HEK293 (cell line): ENCODE data around the gene DCST2.

Experiments used
- CTCF ChIA-PET: fragments of 350-600 bp; formaldehyde crosslinking; extraction: SDS; loops from one replicate; lab custom pipeline; 2021; ENCODE audit warnings: antibody characterized with exemption; lab: Yijun Ruan, JAX
- POLR2A ChIA-PET: fragments of 300-600 bp; formaldehyde crosslinking; extraction: SDS; loops from one replicate; lab custom pipeline; 2020; ENCODE audit warnings: antibody characterized with exemption, inconsistent platforms; lab: Yijun Ruan, JAX
- H3K27ac ChIP-seq: fragments of 200-500 bp; sonication (Bioruptor generic); 2 replicates; pipeline ENCODE4 v1.5.1; 2014; ENCODE audit warnings: low read depth, low read length, control low read depth, inconsistent platforms; ENCODE audit errors: extremely low read depth
- H3K36me3 ChIP-seq, 2 experiments: fragments of 200-500 bp in 1 of 2; sonication (Bioruptor generic) in 1 of 2; 1 replicate in 1 of 2; 2 replicates in 1 of 2; pipeline ENCODE4 v1.5.1; 2014 to 2017; ENCODE audit warnings: inconsistent platforms in 2 of 2, low read length in 2 of 2; ENCODE audit not compliant: control insufficient read depth in 2 of 2, insufficient read depth in 1 of 2
- H3K4me1 ChIP-seq: fragments of 200-500 bp; sonication (Bioruptor generic); 2 replicates; pipeline ENCODE4 v1.5.1; 2014; ENCODE audit warnings: mild to moderate bottlenecking, low read length, inconsistent platforms; ENCODE audit not compliant: control insufficient read depth, insufficient read depth
- H3K4me3 ChIP-seq: 2 replicates; pipeline ENCODE4 v1.5.1; 2011; ENCODE audit warnings: low read depth, mild to moderate bottlenecking, control low read depth, low read length, moderate library complexity
- H3K9me3 ChIP-seq: fragments of 200-500 bp; sonication (Bioruptor generic); 2 replicates; pipeline ENCODE4 v1.5.1; 2014; ENCODE audit warnings: low read depth, low read length, inconsistent platforms; ENCODE audit not compliant: control insufficient read depth, insufficient read depth
- BCL11A ChIP-seq: fragments of 450-650 bp; formaldehyde crosslinking; IDR thresholded peaks from 2 replicates; pipeline ENCODE4 v1.5.1; 2016; ENCODE audit warnings: low read depth, missing biosample characterization, missing genetic modification characterization
- GLIS2 ChIP-seq: fragments of 450-650 bp; formaldehyde crosslinking; IDR thresholded peaks from 2 replicates; pipeline ENCODE4 v1.5.1; 2016; ENCODE audit warnings: missing biosample characterization, missing genetic modification characterization
- KLF1 ChIP-seq: fragments of 450-650 bp; formaldehyde crosslinking; IDR thresholded peaks from 2 replicates; pipeline ENCODE4 v1.5.1; 2016; ENCODE audit warnings: missing biosample characterization, missing genetic modification characterization
- KLF16 ChIP-seq: fragments of 450-650 bp; formaldehyde crosslinking; IDR thresholded peaks from 2 replicates; pipeline ENCODE4 v1.5.1; 2017; ENCODE audit warnings: missing biosample characterization, missing genetic modification characterization
- KLF8 ChIP-seq: fragments of 450-650 bp; formaldehyde crosslinking; IDR thresholded peaks from 2 replicates; pipeline ENCODE4 v1.5.1; 2016; ENCODE audit warnings: missing biosample characterization, missing genetic modification characterization
- SP2 ChIP-seq: fragments of 450-650 bp; formaldehyde crosslinking; IDR thresholded peaks from 2 replicates; pipeline ENCODE4 v1.5.1; 2016; ENCODE audit warnings: missing biosample characterization, missing genetic modification characterization
- SP3 ChIP-seq: fragments of 450-650 bp; formaldehyde crosslinking; IDR thresholded peaks from 2 replicates; pipeline ENCODE4 v1.5.1; 2016; ENCODE audit warnings: missing biosample characterization, missing genetic modification characterization
- ZBTB10 ChIP-seq: fragments of 450-650 bp; formaldehyde crosslinking; IDR thresholded peaks from 2 replicates; pipeline ENCODE4 v1.5.1; 2016; ENCODE audit warnings: missing biosample characterization, missing genetic modification characterization
- ZBTB20 ChIP-seq: fragments of 450-650 bp; formaldehyde crosslinking; IDR thresholded peaks from 2 replicates; pipeline ENCODE4 v1.5.1; 2016; ENCODE audit warnings: missing biosample characterization, missing genetic modification characterization
- ZBTB48 ChIP-seq: fragments of 450-650 bp; formaldehyde crosslinking; IDR thresholded peaks from 2 replicates; pipeline ENCODE4 v1.5.1; 2016; ENCODE audit warnings: missing biosample characterization, missing genetic modification characterization
- ZBTB8A ChIP-seq: fragments of 450-650 bp; formaldehyde crosslinking; IDR thresholded peaks from 2 replicates; pipeline ENCODE4 v1.5.1; 2016; ENCODE audit warnings: missing biosample characterization, missing genetic modification characterization
- ZFP37 ChIP-seq: fragments of 450-650 bp; formaldehyde crosslinking; IDR thresholded peaks from 2 replicates; pipeline ENCODE4 v1.5.1; 2016; ENCODE audit warnings: missing biosample characterization, missing genetic modification characterization
- ZIC2 ChIP-seq: fragments of 450-650 bp; formaldehyde crosslinking; IDR thresholded peaks from 2 replicates; pipeline ENCODE4 v1.5.1; 2016; ENCODE audit warnings: missing biosample characterization, missing genetic modification characterization
- ZNF121 ChIP-seq: fragments of 450-650 bp; formaldehyde crosslinking; IDR thresholded peaks from 2 replicates; pipeline ENCODE4 v1.5.1; 2016; ENCODE audit warnings: missing biosample characterization, missing genetic modification characterization
- ZNF157 ChIP-seq: fragments of 450-650 bp; formaldehyde crosslinking; IDR thresholded peaks from 2 replicates; pipeline ENCODE4 v1.5.1; 2016; ENCODE audit warnings: missing biosample characterization, missing genetic modification characterization
- ZNF239 ChIP-seq: fragments of 450-650 bp; formaldehyde crosslinking; IDR thresholded peaks from 2 replicates; pipeline ENCODE4 v1.5.1; 2016; ENCODE audit warnings: missing biosample characterization, missing genetic modification characterization
- ZNF391 ChIP-seq: fragments of 450-650 bp; formaldehyde crosslinking; IDR thresholded peaks from 2 replicates; pipeline ENCODE4 v1.5.1; 2016; ENCODE audit warnings: low read depth, missing biosample characterization, missing genetic modification characterization, borderline replicate concordance
- ZNF398 ChIP-seq: fragments of 450-650 bp; formaldehyde crosslinking; IDR thresholded peaks from 2 replicates; pipeline ENCODE4 v1.5.1; 2017; ENCODE audit warnings: missing biosample characterization, missing genetic modification characterization
- ZNF404 ChIP-seq: fragments of 450-650 bp; formaldehyde crosslinking; IDR thresholded peaks from 2 replicates; pipeline ENCODE4 v1.5.1; 2017; ENCODE audit warnings: missing biosample characterization, missing genetic modification characterization
- ZNF449 ChIP-seq: fragments of 450-650 bp; formaldehyde crosslinking; IDR thresholded peaks from 2 replicates; pipeline ENCODE4 v1.5.1; 2017; ENCODE audit warnings: missing biosample characterization, mild to moderate bottlenecking, missing genetic modification characterization, moderate library complexity
- ZNF48 ChIP-seq: fragments of 450-650 bp; formaldehyde crosslinking; IDR thresholded peaks from 2 replicates; pipeline ENCODE4 v1.5.1; 2016; ENCODE audit warnings: missing biosample characterization, missing genetic modification characterization
- ZNF501 ChIP-seq: fragments of 450-650 bp; formaldehyde crosslinking; IDR thresholded peaks from 2 replicates; pipeline ENCODE4 v1.5.1; 2016; ENCODE audit warnings: missing biosample characterization, missing genetic modification characterization
- ZNF514 ChIP-seq: fragments of 450-650 bp; formaldehyde crosslinking; IDR thresholded peaks from 2 replicates; pipeline ENCODE4 v1.5.1; 2016; ENCODE audit warnings: missing biosample characterization, missing genetic modification characterization
- ZNF548 ChIP-seq: fragments of 450-650 bp; formaldehyde crosslinking; IDR thresholded peaks from 2 replicates; pipeline ENCODE4 v1.5.1; 2016; ENCODE audit warnings: missing biosample characterization, missing genetic modification characterization
- ZNF629 ChIP-seq: fragments of 450-650 bp; formaldehyde crosslinking; IDR thresholded peaks from 2 replicates; pipeline ENCODE4 v1.5.1; 2017; ENCODE audit warnings: missing biosample characterization, missing genetic modification characterization
- ZNF660 ChIP-seq: fragments of 450-650 bp; IDR thresholded peaks from 2 replicates; pipeline ENCODE4 v1.5.1; 2018; ENCODE audit warnings: missing biosample characterization, mild to moderate bottlenecking, missing genetic modification characterization
- ZNF777 ChIP-seq: fragments of 450-650 bp; formaldehyde crosslinking; IDR thresholded peaks from 2 replicates; pipeline ENCODE4 v1.5.1; 2017; ENCODE audit warnings: missing biosample characterization, missing genetic modification characterization, borderline replicate concordance
- ZNF785 ChIP-seq: fragments of 450-650 bp; formaldehyde crosslinking; IDR thresholded peaks from 2 replicates; pipeline ENCODE4 v1.5.1; 2016; ENCODE audit warnings: missing biosample characterization, missing genetic modification characterization
- ZNF792 ChIP-seq: fragments of 450-650 bp; formaldehyde crosslinking; IDR thresholded peaks from 2 replicates; pipeline ENCODE4 v1.5.1; 2016; ENCODE audit warnings: missing biosample characterization, missing genetic modification characterization
- TF ChIP-seq, protein P1 (sequence below): fragments of 450-650 bp; formaldehyde crosslinking; IDR thresholded peaks from 2 replicates; pipeline ENCODE4 v1.5.1; 2017; ENCODE audit warnings: missing biosample characterization, missing genetic modification characterization

Gene DCST2

GRCh38 chr1:154999571-155000410 is 33.8 kb downstream of the DCST2 start:
- no peaks in the 10 kb centered on the region for H3K36me3 ChIP-seq
- no peaks in the 10 kb centered on the region for H3K9me3 ChIP-seq
- peaks cover 13% of the 10 kb centered on the region for H3K4me1 ChIP-seq
- ChIA-PET CTCF (interaction anchor here (0.6 to 8.9 kb wide), 26 partner anchors 8 to 1323 kb away, joined by 3 to 55 read pairs (median 4); partner anchors contain the start of genes FLAD1, PBXIP1, PYGO2 and SHC1), POLR2A (interaction anchor here (0.7 to 1.8 kb wide), 7 partner anchors 12 to 79 kb away, joined by 3 to 8 read pairs (median 3); partner anchors contain the start of genes ADAM15, EFNA3, FLAD1 and PBXIP1)
- H3K4me3 ChIP-seq, result peak overlapping the region; percentile 11; the same call in 1 of the 2 replicates
- peak overlapping the region; percentile 77 for H3K27ac ChIP-seq
- TF ChIP-seq SP2 (tag by site-specific recombination), result no peak; the same call in none of the 2 replicates
- no peak for TF ChIP-seq ZNF121 (tag by site-specific recombination)
- 0 out of 2 replicates have a peak, but pooled peaks have one; percentile 19 for TF ChIP-seq ZBTB10 (tag by site-specific recombination)
- TF ChIP-seq ZNF777 (tag by site-specific recombination), result no peak
- no peak for TF ChIP-seq ZNF660
- no peak for TF ChIP-seq ZNF785 (tag by site-specific recombination)
- TF ChIP-seq ZNF792 (tag by site-specific recombination), result no peak
- no peak for TF ChIP-seq ZNF548 (tag by site-specific recombination)
- TF ChIP-seq ZNF239 (tag by site-specific recombination), result no peak
- TF ChIP-seq ZBTB20 (tag by site-specific recombination), result peak; percentile 44; the same call in 1 of the 2 replicates
- peak; percentile 91 for TF ChIP-seq ZBTB48 (tag by site-specific recombination)
- TF ChIP-seq ZIC2, result peak; percentile 64
- no peak for TF ChIP-seq ZNF514
- TF ChIP-seq ZNF404 (tag by site-specific recombination), result no peak
- no peak for TF ChIP-seq ZNF449 (tag by site-specific recombination)
- no peak for TF ChIP-seq ZNF629 (tag by site-specific recombination)
- no peak for TF ChIP-seq BCL11A
- peak; percentile 46 for TF ChIP-seq KLF8 (tag by site-specific recombination)
- TF ChIP-seq ZBTB8A, result peak; percentile 10
- 0 out of 2 replicates have a peak, but pooled peaks have one; percentile 31 for TF ChIP-seq KLF1 (tag by site-specific recombination)
- TF ChIP-seq GLIS2, result peak; percentile 13
- no peak for TF ChIP-seq ZNF501 (tag by site-specific recombination)
- TF ChIP-seq ZNF391, result no peak
- TF ChIP-seq ZFP37 (tag by site-specific recombination), result no peak
- peak; percentile 55 for TF ChIP-seq ZNF398
- no peak for TF ChIP-seq ZNF48 (tag by site-specific recombination)
- TF ChIP-seq ZNF157 (tag by site-specific recombination), result no peak
- no peak for TF ChIP-seq KLF16
- TF ChIP-seq, protein P1, sequence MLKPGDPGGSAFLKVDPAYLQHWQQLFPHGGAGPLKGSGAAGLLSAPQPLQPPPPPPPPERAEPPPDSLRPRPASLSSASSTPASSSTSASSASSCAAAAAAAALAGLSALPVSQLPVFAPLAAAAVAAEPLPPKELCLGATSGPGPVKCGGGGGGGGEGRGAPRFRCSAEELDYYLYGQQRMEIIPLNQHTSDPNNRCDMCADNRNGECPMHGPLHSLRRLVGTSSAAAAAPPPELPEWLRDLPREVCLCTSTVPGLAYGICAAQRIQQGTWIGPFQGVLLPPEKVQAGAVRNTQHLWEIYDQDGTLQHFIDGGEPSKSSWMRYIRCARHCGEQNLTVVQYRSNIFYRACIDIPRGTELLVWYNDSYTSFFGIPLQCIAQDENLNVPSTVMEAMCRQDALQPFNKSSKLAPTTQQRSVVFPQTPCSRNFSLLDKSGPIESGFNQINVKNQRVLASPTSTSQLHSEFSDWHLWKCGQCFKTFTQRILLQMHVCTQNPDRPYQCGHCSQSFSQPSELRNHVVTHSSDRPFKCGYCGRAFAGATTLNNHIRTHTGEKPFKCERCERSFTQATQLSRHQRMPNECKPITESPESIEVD (tag by site-specific recombination), result no peak
- TF ChIP-seq SP3 (tag by site-specific recombination), result peak; percentile 6
